Activated CD8-positive, alpha-beta memory T cell treated with anti-CD3 and anti-CD28 coated beads for 36 hours (primary cell): ENCODE measurements around the gene PFDN5. TPM values are rescaled to one million over a fixed set of nuclear protein-coding genes. Genes with fewer than 3 reads are reported as not detected.

Experiments
- CTCF ChIA-PET: fragments of 350-600 bp; sonication (Branson Sonifier 250); formaldehyde crosslinking; loops from one replicate; lab custom pipeline; 2021; ENCODE audit warnings: antibody characterized with exemption; lab: Charles Lee
- POLR2A ChIA-PET: fragments of 350-600 bp; sonication (Branson Sonifier 250); formaldehyde crosslinking; loops from one replicate; lab custom pipeline; 2021; ENCODE audit warnings: antibody characterized with exemption; lab: Charles Lee
- total RNA-seq, 2 experiments: library from RNA; stranded (reverse); gene quantifications; one replicate each; pipeline ENCODE4 v1.2.3, GENCODE V29; 2021

Gene PFDN5
- total RNA-seq, 2 experiments from 2014 or later = 338 to 349 TPM

- ChIA-PET CTCF (interaction anchor here (0.6 to 1.1 kb wide), 4 partner anchors 9 to 135 kb away, joined by 3 to 5 read pairs (median 4); partner anchors contain the start of gene AAAS), POLR2A (no interaction called here)
These were observed 40.9 kb downstream of the PFDN5 start, which contains the start of gene SP7 for GRCh38 chr12:53336181-53336681. TSS of gene SP7 (minus strand) at chr12:53336354. CDS start at chr12:53335646, 708 bp downstream.

GRCh38 chr12:53338017-53338416, 42.7 kb downstream of the PFDN5 start:
- ChIA-PET CTCF (interaction anchor here (1.8 kb wide), 1 partner anchor 14 kb away, joined by 5 read pairs; no protein-coding TSS in a partner anchor), POLR2A (no interaction called here)

- CTCF ChIA-PET = interaction anchor here (1.1 to 1.8 kb wide), 2 partner anchors 13 to 15 kb away, joined by 4 to 5 read pairs; no protein-coding TSS in a partner anchor
- POLR2A ChIA-PET = no interaction called here
These were observed 43.6 kb downstream of the PFDN5 start for GRCh38 chr12:53338916-53339315.

GRCh38 chr12:53340398-53340797, 45.1 kb downstream of the PFDN5 start:
- ChIA-PET POLR2A (no interaction called here), CTCF (interaction anchor here (0.8 to 1.2 kb wide), 2 partner anchors 12 to 14 kb away, joined by 3 to 4 read pairs; no protein-coding TSS in a partner anchor)

GRCh38 chr12:53343449-53343848, 48.1 kb downstream of the PFDN5 start:
- ChIA-PET CTCF (interaction anchor here (2.3 to 6.9 kb wide), 4 partner anchors 14 to 129 kb away, joined by 11 to 114 read pairs (median 14); partner anchors contain the start of gene AAAS), POLR2A (no interaction called here)

- ChIA-PET CTCF (interaction anchor here (1.1 to 6.9 kb wide), 9 partner anchors 11 to 278 kb away, joined by 4 to 114 read pairs (median 10); partner anchors contain the start of genes AAAS and PFDN5), POLR2A (interaction anchor here (1.3 to 2.0 kb wide), 4 partner anchors 15 to 185 kb away, joined by 3 to 12 read pairs (median 5); partner anchors contain the start of gene PRR13)
These were observed 48.6 kb downstream of the PFDN5 start for GRCh38 chr12:53343969-53344368.

- POLR2A ChIA-PET = interaction anchor here (0.5 to 2.0 kb wide), 10 partner anchors 15 to 185 kb away, joined by 3 to 16 read pairs (median 4); partner anchors contain the start of genes AAAS, PFDN5, PRR13 and SP1
- CTCF ChIA-PET = interaction anchor here (0.6 to 6.9 kb wide), 26 partner anchors 9 to 278 kb away, joined by 3 to 114 read pairs (median 5); partner anchors contain the start of genes AAAS, ITGB7, PFDN5 and PRR13
These were observed 49.1 kb downstream of the PFDN5 start for GRCh38 chr12:53344487-53344823.

GRCh38 chr12:53344824-53345485, 49.6 kb downstream of the PFDN5 start:
- ChIA-PET POLR2A (interaction anchor here (0.5 to 2.0 kb wide), 11 partner anchors 16 to 186 kb away, joined by 3 to 16 read pairs (median 4); partner anchors contain the start of genes AAAS, PFDN5, PRR13 and SP1), CTCF (interaction anchor here (0.6 to 6.9 kb wide), 31 partner anchors 9 to 279 kb away, joined by 3 to 114 read pairs (median 4); partner anchors contain the start of genes AAAS, ITGB7, PFDN5 and PRR13)

- ChIA-PET CTCF (interaction anchor here (0.6 to 6.9 kb wide), 26 partner anchors 10 to 279 kb away, joined by 3 to 114 read pairs (median 5); partner anchors contain the start of genes AAAS, ITGB7, PRR13 and SP1), POLR2A (interaction anchor here (0.6 to 2.0 kb wide), 8 partner anchors 16 to 95 kb away, joined by 3 to 16 read pairs (median 5); partner anchors contain the start of genes AAAS, PFDN5, PRR13 and SP1)
These were observed 50.3 kb downstream of the PFDN5 start for GRCh38 chr12:53345486-53346188.

- ChIA-PET CTCF (interaction anchor here (1.7 to 6.9 kb wide), 4 partner anchors 11 to 147 kb away, joined by 3 to 114 read pairs (median 14); partner anchors contain the start of gene AAAS), POLR2A (no interaction called here)
These were observed 51.1 kb downstream of the PFDN5 start for GRCh38 chr12:53346491-53346890.

GRCh38 chr12:53347905-53348304, 52.6 kb downstream of the PFDN5 start:
- CTCF ChIA-PET = interaction anchor here (0.9 to 6.9 kb wide), 5 partner anchors 10 to 146 kb away, joined by 3 to 114 read pairs (median 3); partner anchors contain the start of gene AAAS
- POLR2A ChIA-PET = no interaction called here

Other genes starting within 250 kb of the PFDN5 start
- 1 to 10 TPM; 2.1 to 2.3 TPM for gene TNS2, start 245.5 kb upstream of the PFDN5 start, total RNA-seq
- 10 to 100 TPM; 33.9 to 36.5 TPM for gene SPRYD3, start 216.2 kb upstream of the PFDN5 start, total RNA-seq
- gene IGFBP6, start 197.9 kb upstream of the PFDN5 start, total RNA-seq = 1 to 10 TPM; 1.8 to 1.9 TPM
- gene SOAT2, start 192.1 kb upstream of the PFDN5 start, total RNA-seq = 1 to 10 TPM; 1.2 to 1.5 TPM
- gene ZNF740, start 114.8 kb upstream of the PFDN5 start, total RNA-seq = 10 to 100 TPM; 44.1 to 45.9 TPM
- gene CSAD, start 114.6 kb upstream of the PFDN5 start, total RNA-seq = 10 to 100 TPM; 14.1 to 14.8 TPM
- 100 to 1,000 TPM; 244 to 248 TPM for gene ITGB7, start 88.3 kb upstream of the PFDN5 start, total RNA-seq
- gene RARG, start 63.3 kb upstream of the PFDN5 start, total RNA-seq = 10 to 100 TPM; 42.5 to 42.7 TPM
- gene ESPL1, start 27.2 kb upstream of the PFDN5 start, total RNA-seq = 10 to 100 TPM; 59.6 to 60.9 TPM
- 10 to 100 TPM; 88.0 to 91.2 TPM for gene MYG1, start 4.2 kb downstream of the PFDN5 start, total RNA-seq
- 10 to 100 TPM; 77.7 to 78.9 TPM for gene AAAS, start 26.1 kb downstream of the PFDN5 start, total RNA-seq
- gene SP7, start 40.8 kb downstream of the PFDN5 start, total RNA-seq = not detected
- gene SP1, start 84.6 kb downstream of the PFDN5 start, total RNA-seq = 10 to 100 TPM; 53.6 to 53.7 TPM
- gene AMHR2, start 128.3 kb downstream of the PFDN5 start, total RNA-seq = not detected
- gene PRR13, start 146.2 kb downstream of the PFDN5 start, total RNA-seq = 100 to 1,000 TPM; 237 to 244 TPM
- gene PCBP2, start 156.6 kb downstream of the PFDN5 start, total RNA-seq = 1,000 to 10,000 TPM in 1 of 2 experiments, 100 to 1,000 TPM in 1; 995 to 1,012 TPM
- 10 to 100 TPM; 10.5 to 13.8 TPM for gene MAP3K12, start 203.9 kb downstream of the PFDN5 start, total RNA-seq
- 10 to 100 TPM; 51.5 to 53.6 TPM for gene TARBP2, start 205.7 kb downstream of the PFDN5 start, total RNA-seq
- gene NPFF, start 211.9 kb downstream of the PFDN5 start, total RNA-seq = not detected